Spleen (tissue), 11 donors: ENCODE data around the gene RYR2. TPM values are rescaled to one million over a fixed set of nuclear protein-coding genes. Genes with fewer than 3 reads are reported as not detected.

Experiments used
- DNase-seq: peaks from one replicate; pipeline ENCODE4 v3.0.0-alpha.2; 2020
- H3K27ac ChIP-seq, 8 donors: fragments of 200-600 bp; sonication (generic) in 7 of 8; 1 replicate in 4 of 8; 2 replicates in 4 of 8; pipeline versions ENCODE4 v1.5.0 to v1.8.0; 2016 to 2021; ENCODE audit warnings: inconsistent platforms in 4 of 8, mild to moderate bottlenecking in 4 of 8, moderate library complexity in 1 of 8
- H3K27me3 ChIP-seq, 7 donors: fragments of 200-600 bp; sonication (generic) in 6 of 7; replicated peaks in 1 of 7; 1 replicate in 4 of 7; 2 replicates in 3 of 7; pipeline versions ENCODE4 v1.5.0 to v1.8.0; 2016 to 2021; ENCODE audit warnings: inconsistent platforms in 3 of 7, mild to moderate bottlenecking in 1 of 7
- H3K36me3 ChIP-seq, 6 donors: fragments of 200-600 bp; sonication (generic) in 5 of 6; 1 replicate in 4 of 6; 2 replicates in 2 of 6; pipeline versions ENCODE4 v1.5.0 to v1.8.0; 2016 to 2021; ENCODE audit warnings: inconsistent platforms in 2 of 6
- H3K4me1 ChIP-seq, 6 donors: fragments of 200-600 bp; sonication (generic) in 5 of 6; 1 replicate in 3 of 6; 2 replicates in 3 of 6; pipeline versions ENCODE4 v1.5.0 to v1.8.0; 2016 to 2021; ENCODE audit warnings: inconsistent platforms in 3 of 6
- H3K4me3 ChIP-seq, 8 donors: fragments of 200-600 bp; sonication (generic) in 7 of 8; 1 replicate in 4 of 8; 2 replicates in 4 of 8; pipeline versions ENCODE4 v1.5.0 to v1.8.0; 2016 to 2021; ENCODE audit warnings: inconsistent platforms in 4 of 8, mild to moderate bottlenecking in 4 of 8, moderate library complexity in 2 of 8
- H3K9me3 ChIP-seq, 8 donors: fragments of 200-600 bp; sonication (generic) in 7 of 8; 1 replicate in 4 of 8; 2 replicates in 4 of 8; pipeline versions ENCODE4 v1.5.0 to v1.8.0; 2016 to 2021; ENCODE audit warnings: inconsistent platforms in 4 of 8
- CTCF ChIP-seq, 11 experiments: fragments of 200-600 bp in 7 of 11; fragments of 450-650 bp in 4 of 11; sonication (generic) in 4 of 11; IDR thresholded peaks in 8 of 11; conservative IDR thresholded peaks in 3 of 11; 1 replicate in 7 of 11; 2 replicates in 4 of 11; pipeline versions ENCODE4 v1.4.0 to v1.8.0; 2016 to 2021; ENCODE audit warnings: antibody characterized with exemption in 11 of 11, inconsistent platforms in 4 of 11, mild to moderate bottlenecking in 1 of 11
- POLR2A ChIP-seq, 3 donors: fragments of 450-650 bp; IDR thresholded peaks; one replicate each; pipeline ENCODE4 v1.5.1; 2017; ENCODE audit warnings: antibody characterized with exemption in 3 of 3, mild to moderate bottlenecking in 1 of 3
- POLR2AphosphoS5 ChIP-seq, 3 donors: sonication (generic); formaldehyde crosslinking; IDR thresholded peaks; one replicate each; pipeline ENCODE4 v1.5.1; 2017; ENCODE audit warnings: antibody characterized with exemption in 3 of 3
- WGBS, 5 donors: extraction: QIAGEN DNeasy Blood & Tissue Kit in 3 of 5; methylation state at CpG; one replicate each; pipeline versions ENCODE4 v1.1.5 to v1.1.7; 2013 to 2018; 5-methylcytosine and 5-hydroxymethylcytosine counted together
- intact Hi-C: fragments of 100-400 bp; cut with DNase I; formaldehyde crosslinking; loops from one replicate; pipeline ENCODE4 v1.15.0; 2023; ENCODE audit warnings: low total_unique reads
- polyA plus RNA-seq, 3 donors: library from polyadenylated mRNA; stranded (reverse); fragments of 200-250 nt; gene quantifications; one replicate each; pipeline ENCODE4 v1.2.1, GENCODE V29; 2013
- total RNA-seq, 7 donors: library from RNA; depleted of rRNA in 3 of 7; stranded (reverse); fragments of >200 nt in 3 of 7; fragmentation: NEBNext Ultra II Directional in 4 of 7; extraction: Animal tissue kit (Norgen Biotek cat#: 25700) in 4 of 7; gene quantifications; one replicate each; pipeline versions ENCODE4 v1.1.0 to v1.2.1, GENCODE V29; 2016 to 2021
- donor health status: healthy with polysubstance abuse.
- donor health status: DM: no; HTN: no; CAD: no; lungs with moderate emphysema.
- donor health status: DM: no; HTN: no; CAD: no.
- donor health status: Bipolar disorder and iron deficiency.
- donor health status: healthy.
- donor health status: DM: no; HTN: no; CAD: no.
- donor health status: DM: yes; HTN: yes; CAD: no.

Gene RYR2
- total and polyA plus RNA-seq, 10 donors, result 0.12 to 7.1 (median 3.7) TPM

DNA sequence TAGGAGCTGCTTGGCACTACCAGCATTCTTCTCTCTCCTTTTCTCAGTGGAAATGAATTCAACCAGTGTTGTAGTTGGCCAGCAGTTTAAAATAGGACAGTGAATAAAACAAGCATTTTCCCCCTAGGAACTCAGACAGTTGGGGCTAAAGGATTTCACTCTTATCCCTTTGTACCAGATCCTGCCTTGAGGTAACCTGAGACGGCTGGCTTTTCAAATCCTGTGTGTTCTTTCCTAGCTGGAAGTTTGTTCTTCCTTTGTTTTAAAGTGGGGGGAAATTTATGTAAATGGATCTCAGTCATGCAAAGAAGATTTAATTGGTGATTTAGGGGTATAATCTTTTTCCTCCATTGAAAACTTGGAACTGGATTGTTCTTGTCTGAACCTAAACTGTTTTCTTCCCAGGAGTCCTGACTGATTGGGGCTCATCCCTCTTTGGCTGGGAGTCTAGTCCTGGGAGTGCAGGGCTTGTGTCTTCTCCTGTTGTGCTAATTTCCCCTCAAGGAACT, 825.5 kb downstream of the RYR2 start:
- H3K27me3 ChIP-seq, result peaks cover 0 to 10% (median 0%) of the 10 kb centered on the region in 7 donors
- peaks cover 0 to 9% (median 5%) of the 10 kb centered on the region in 6 donors for H3K4me1 ChIP-seq
- H3K36me3 ChIP-seq, result no peaks in the 10 kb centered on the region
- no peaks in the 10 kb centered on the region for H3K9me3 ChIP-seq
- no peak for DNase-seq
- intact Hi-C loops, result loop anchor here (10.0 kb wide), 1 partner anchor 1547 kb away; no protein-coding TSS in a partner anchor
- WGBS, 5 donors, result 68 to 85% (median 71%) methylated on average over 1 of the region's 1 CpG
- no peak overlapping the region for H3K27ac ChIP-seq
- H3K4me3 ChIP-seq, result no peak overlapping the region
- TF ChIP-seq POLR2AphosphoS5 (IDR thresholded peaks at IDR 0.05) (no peak), CTCF (IDR thresholded peaks at IDR 0.05 in 8 of 11, conservative IDR thresholded peaks at IDR 0.05 in 3 of 11) (no peak), POLR2A (IDR thresholded peaks at IDR 0.05) (no peak)

GRCh38 chr1:237868817-237869600, 827.0 kb downstream of the RYR2 start:
- intact Hi-C loops, result loop anchor here (10.0 kb wide), 1 partner anchor 1546 kb away; no protein-coding TSS in a partner anchor
- DNase-seq, result no peak
- H3K9me3 ChIP-seq, result no peaks in the 10 kb centered on the region
- TF ChIP-seq POLR2AphosphoS5 (IDR thresholded peaks at IDR 0.05) (no peak), POLR2A (IDR thresholded peaks at IDR 0.05) (no peak)
- no peak overlapping the region for H3K4me3 ChIP-seq
- 71 to 83% (median 82%) methylated on average over 4 of the region's 4 CpGs for WGBS, 5 donors
- H3K4me1 ChIP-seq, result peaks cover 0 to 8% (median 5%) of the 10 kb centered on the region in 6 donors
- no peaks in the 10 kb centered on the region for H3K36me3 ChIP-seq
- no peak overlapping the region for H3K27ac ChIP-seq
- peaks cover 0 to 10% (median 0%) of the 10 kb centered on the region in 7 donors for H3K27me3 ChIP-seq

DNA sequence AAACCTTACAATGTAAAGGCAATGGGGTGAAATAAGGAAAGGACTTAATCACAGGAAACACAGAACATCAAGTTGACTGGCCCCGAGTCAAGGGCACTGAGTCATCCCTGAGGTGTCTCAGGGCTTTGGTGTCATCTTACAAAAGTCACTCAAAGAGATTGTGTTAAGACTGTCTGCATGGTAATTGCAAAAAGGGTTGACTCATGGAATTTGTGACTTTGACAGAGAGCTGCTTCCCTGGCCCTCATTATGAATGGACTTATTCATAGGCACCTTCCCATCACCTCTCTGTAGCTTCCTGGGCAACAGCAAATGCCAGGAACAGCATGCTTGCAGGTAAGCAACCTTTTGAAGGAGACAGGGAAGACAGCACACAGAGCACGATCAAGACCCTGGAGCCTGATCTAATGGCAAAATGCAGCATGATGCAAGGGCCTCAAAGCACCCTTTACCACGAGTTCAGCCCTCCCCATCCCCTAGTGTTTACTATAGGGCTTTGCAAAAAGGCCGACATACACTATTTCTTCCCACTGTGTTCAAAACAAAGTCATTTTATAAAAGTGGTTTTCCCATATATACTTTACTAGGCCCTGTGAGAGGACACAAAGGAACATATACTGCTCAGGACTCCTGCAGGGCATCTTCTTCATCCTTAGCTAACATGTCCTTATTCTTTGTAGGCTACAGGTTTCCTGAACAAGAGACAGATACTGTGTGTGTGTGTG, 831.7 kb downstream of the RYR2 start:
- Histone ChIP-seq H3K4me1 (no peaks in the 10 kb centered on the region), H3K27ac (no peak overlapping the region), H3K36me3 (no peaks in the 10 kb centered on the region), H3K4me3 (no peak overlapping the region), H3K9me3 (no peaks in the 10 kb centered on the region), H3K27me3 (no peaks in the 10 kb centered on the region)
- TF ChIP-seq POLR2A (IDR thresholded peaks at IDR 0.05) (no peak), POLR2AphosphoS5 (IDR thresholded peaks at IDR 0.05) (no peak), CTCF (IDR thresholded peaks at IDR 0.05 in 8 of 11, conservative IDR thresholded peaks at IDR 0.05 in 3 of 11) (no peak)
- WGBS, 5 donors, result 67 to 76% (median 71%) methylated on average over 4 of the region's 4 CpGs
- intact Hi-C loops, result no loop called here
- DNase-seq, result no peak

- H3K27ac ChIP-seq, result no peak overlapping the region
- WGBS, 5 donors, result 86 to 91% (median 89%) methylated on average over 8 of the region's 8 CpGs
- DNase-seq, result no peak
- H3K27me3 ChIP-seq, result no peaks in the 10 kb centered on the region
- no peaks in the 10 kb centered on the region for H3K4me1 ChIP-seq
- intact Hi-C loops, result no loop called here
- TF ChIP-seq CTCF (IDR thresholded peaks at IDR 0.05 in 8 of 11, conservative IDR thresholded peaks at IDR 0.05 in 3 of 11), result no peak
- no peak for TF ChIP-seq POLR2A (IDR thresholded peaks at IDR 0.05)
- TF ChIP-seq POLR2AphosphoS5 (IDR thresholded peaks at IDR 0.05), result no peak
- H3K9me3 ChIP-seq, result no peaks in the 10 kb centered on the region
- H3K36me3 ChIP-seq, result no peaks in the 10 kb centered on the region
- H3K4me3 ChIP-seq, result no peak overlapping the region
These were observed 833.3 kb downstream of the RYR2 start for GRCh38 chr1:237875291-237875690.
